HCT116 (cell line): ENCODE measurements around the gene L1CAM.

Experiments used
- EZH2 ChIP-seq: fragments of 200-600 bp; sonication (generic); IDR thresholded peaks from 2 replicates; pipeline ENCODE4 v1.6.1; 2017; ENCODE audit warnings: antibody characterized with exemption, mixed run types
- EZH2phosphoT487 ChIP-seq: fragments of 200-600 bp; IDR thresholded peaks from 2 replicates; pipeline ENCODE4 v1.6.1; 2018; ENCODE audit warnings: antibody characterized with exemption, borderline replicate concordance
- MAX ChIP-seq: IDR thresholded peaks from 2 replicates; pipeline ENCODE4 v1.6.1; 2012
- POLR2A ChIP-seq: IDR thresholded peaks from 2 replicates; pipeline ENCODE4 v1.7.0; 2011; ENCODE audit warnings: borderline replicate concordance; ENCODE audit not compliant: insufficient read depth, insufficient read length; ENCODE audit errors: extremely low read depth
- POLR2AphosphoS5 ChIP-seq: IDR thresholded peaks from 2 replicates; pipeline ENCODE4 v1.6.1; 2011; ENCODE audit warnings: mild to moderate bottlenecking, low read depth, low read length, moderate library complexity
- RAD21 ChIP-seq: IDR thresholded peaks from 2 replicates; pipeline ENCODE4 v1.6.1; 2012; ENCODE audit warnings: low read depth, mild to moderate bottlenecking
- REST ChIP-seq: IDR thresholded peaks from 2 replicates; pipeline ENCODE4 v1.6.1; 2012; ENCODE audit warnings: low read depth
- SP1 ChIP-seq: IDR thresholded peaks from 2 replicates; pipeline ENCODE4 v1.6.1; 2012; ENCODE audit warnings: low read depth
- TF ChIP-seq, protein P1 (sequence below), 3 experiments: fragments of 200-600 bp in 1 of 3; sonication (generic) in 1 of 3; IDR thresholded peaks in 2 of 3; conservative IDR thresholded peaks in 1 of 3; 2 replicates each; pipeline ENCODE4 v1.5.1; 2012 to 2017; ENCODE audit warnings: low read depth in 2 of 3, low read length in 2 of 3, antibody characterized with exemption in 1 of 3, borderline replicate concordance in 1 of 3, control low read depth in 1 of 3, mild to moderate bottlenecking in 1 of 3, mixed read lengths in 1 of 3, mixed run types in 1 of 3, moderate library complexity in 1 of 3; ENCODE audit not compliant: insufficient read depth in 1 of 3

DNA sequence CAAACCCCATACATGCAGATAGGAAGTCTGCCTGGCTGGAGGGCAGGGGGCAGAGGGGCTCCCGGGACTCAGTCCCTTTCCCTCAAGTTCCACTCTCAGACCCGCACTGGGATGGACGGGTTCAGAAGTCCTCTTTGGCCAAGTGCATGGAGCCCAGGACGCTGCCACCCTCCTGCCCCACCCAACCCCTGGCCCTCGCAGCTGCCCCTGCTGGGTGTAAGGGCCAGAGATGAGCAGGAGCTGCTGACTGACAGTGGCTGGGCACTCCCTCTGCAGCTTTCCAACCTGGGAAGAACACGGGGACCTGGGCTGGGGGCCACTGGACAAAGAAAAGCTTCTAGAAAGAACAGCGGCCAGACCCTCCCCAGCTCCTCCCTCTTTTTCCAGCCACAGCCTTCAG, 3.4 kb downstream of the L1CAM start:
- TF ChIP-seq EZH2 (no peak), RAD21 (no peak), POLR2AphosphoS5 (no peak), REST (no peak), EZH2phosphoT487 (no peak), SP1 (no peak), POLR2A (no peak), MAX (no peak)
- TF ChIP-seq, protein P1, sequence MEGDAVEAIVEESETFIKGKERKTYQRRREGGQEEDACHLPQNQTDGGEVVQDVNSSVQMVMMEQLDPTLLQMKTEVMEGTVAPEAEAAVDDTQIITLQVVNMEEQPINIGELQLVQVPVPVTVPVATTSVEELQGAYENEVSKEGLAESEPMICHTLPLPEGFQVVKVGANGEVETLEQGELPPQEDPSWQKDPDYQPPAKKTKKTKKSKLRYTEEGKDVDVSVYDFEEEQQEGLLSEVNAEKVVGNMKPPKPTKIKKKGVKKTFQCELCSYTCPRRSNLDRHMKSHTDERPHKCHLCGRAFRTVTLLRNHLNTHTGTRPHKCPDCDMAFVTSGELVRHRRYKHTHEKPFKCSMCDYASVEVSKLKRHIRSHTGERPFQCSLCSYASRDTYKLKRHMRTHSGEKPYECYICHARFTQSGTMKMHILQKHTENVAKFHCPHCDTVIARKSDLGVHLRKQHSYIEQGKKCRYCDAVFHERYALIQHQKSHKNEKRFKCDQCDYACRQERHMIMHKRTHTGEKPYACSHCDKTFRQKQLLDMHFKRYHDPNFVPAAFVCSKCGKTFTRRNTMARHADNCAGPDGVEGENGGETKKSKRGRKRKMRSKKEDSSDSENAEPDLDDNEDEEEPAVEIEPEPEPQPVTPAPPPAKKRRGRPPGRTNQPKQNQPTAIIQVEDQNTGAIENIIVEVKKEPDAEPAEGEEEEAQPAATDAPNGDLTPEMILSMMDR (IDR thresholded peaks at IDR 0.05 in 2 of 3, conservative IDR thresholded peaks at IDR 0.05 in 1 of 3; ENCODE audit: borderline replicate concordance in 1 of 3, insufficient read depth in 1 of 3, low read depth in 2 of 3, low read length in 2 of 3), result no peak
